Muscle of back (tissue), 11 donors: ENCODE measurements around the gene COPS9. TPM values are rescaled to one million over a fixed set of nuclear protein-coding genes. Genes with fewer than 3 reads are reported as not detected.

Experiments
- DNase-seq, 3 donors: peaks; one replicate each; pipeline versions ENCODE4 v3.0.0 to v3.0.0-alpha.2; 2013
- polyA plus RNA-seq, 10 donors: library from polyadenylated mRNA; unstranded; fragments of 120-200 nt; gene quantifications; one replicate each; pipeline ENCODE4 v1.2.1, GENCODE V29; 2013; ENCODE audit not compliant: insufficient read length in 10 of 10

COPS9 gene
- polyA plus RNA-seq, 10 donors = 74.1 to 129 (median 88.4) TPM

DNA sequence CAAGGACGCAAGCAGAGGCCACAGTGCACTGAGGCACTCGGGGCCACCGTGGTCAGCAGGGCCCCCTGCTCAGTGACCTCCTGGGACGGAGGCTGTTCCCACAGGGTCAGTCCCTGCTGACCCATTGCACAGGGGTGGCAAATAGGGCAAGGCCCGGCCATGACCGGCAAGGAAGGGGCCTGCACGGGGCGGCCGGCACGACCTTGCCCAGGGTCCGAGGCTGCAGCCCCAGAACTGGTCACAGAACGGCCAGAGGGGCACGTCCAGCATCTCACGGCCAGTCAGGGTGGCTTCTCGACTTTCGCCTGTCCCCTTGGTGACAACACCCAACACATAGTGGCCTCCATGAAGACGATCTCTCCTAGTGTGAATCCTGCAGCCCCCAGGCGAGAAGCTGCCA is 31.9 kb upstream of the COPS9 start:
- no peak for DNase-seq

- DNase-seq = no peak
Observed at GRCh38 chr2:240167588-240167880, 31.4 kb upstream of the COPS9 start.

DNA sequence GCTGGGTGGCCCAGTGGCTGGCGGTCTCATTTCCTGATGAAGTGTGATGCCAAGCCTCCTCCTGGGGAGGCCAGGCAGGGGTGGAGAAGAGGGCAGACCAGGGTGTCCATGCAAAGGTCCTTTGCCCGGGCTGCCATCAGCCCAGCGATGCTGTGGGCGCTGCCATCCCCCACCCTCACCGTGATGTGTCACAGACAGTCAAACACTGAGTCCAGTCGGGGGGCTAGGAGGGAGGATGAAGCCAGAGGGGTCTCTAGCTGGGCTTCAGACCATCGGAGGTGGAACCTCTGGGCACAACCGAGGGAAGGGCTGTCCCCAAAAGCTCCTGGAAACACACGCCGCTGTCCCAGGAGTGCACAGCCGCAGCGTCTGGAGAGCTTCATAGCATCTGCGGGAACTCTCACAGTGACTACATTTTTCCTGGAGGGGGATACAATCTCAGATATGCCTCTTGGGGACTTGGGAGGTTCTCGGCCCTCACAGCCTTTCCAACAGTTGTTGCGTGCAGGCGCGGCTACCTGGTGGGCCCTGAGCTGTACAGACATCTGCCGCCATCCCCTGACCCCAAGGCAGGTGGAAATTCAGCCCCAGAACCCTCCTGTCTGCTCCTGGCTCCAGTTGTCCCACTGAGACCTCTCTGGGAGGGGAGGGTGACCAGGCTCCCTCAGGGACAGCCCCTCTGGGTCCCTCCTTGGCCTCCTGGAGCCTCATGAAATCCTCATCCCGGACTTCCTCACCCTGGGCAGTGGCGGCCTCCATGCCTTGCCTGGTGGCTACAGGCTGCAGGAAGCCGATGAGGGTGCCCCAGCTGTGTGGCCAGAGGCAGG is 30.9 kb upstream of the COPS9 start:
- no peak for DNase-seq

- DNase-seq = no peak
Observed at GRCh38 chr2:240166191-240166590, 30.1 kb upstream of the COPS9 start.

- no peak for DNase-seq
Observed at GRCh38 chr2:240165661-240166060, 29.6 kb upstream of the COPS9 start.

DNA sequence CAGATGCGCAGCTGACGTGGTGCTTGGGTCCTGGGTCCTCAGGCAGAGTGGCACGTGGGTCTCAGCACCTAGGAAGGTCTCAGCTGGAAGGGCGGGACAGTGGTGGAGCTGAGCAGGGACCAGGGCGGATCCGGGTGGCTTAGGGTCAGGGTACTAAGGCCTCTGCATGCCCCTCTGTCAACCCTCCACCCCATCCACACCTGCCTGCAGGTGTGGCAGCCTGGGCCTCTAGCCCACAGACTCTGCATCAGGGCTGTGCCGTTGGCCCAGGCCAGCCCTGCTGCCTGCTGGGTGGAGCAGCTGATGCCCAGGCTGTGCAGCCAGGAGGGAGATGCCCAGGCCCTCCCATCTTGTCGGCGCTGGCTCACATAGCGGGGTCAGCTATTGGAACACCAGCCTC is 28.9 kb upstream of the COPS9 start:
- DNase-seq = no peak

DNA sequence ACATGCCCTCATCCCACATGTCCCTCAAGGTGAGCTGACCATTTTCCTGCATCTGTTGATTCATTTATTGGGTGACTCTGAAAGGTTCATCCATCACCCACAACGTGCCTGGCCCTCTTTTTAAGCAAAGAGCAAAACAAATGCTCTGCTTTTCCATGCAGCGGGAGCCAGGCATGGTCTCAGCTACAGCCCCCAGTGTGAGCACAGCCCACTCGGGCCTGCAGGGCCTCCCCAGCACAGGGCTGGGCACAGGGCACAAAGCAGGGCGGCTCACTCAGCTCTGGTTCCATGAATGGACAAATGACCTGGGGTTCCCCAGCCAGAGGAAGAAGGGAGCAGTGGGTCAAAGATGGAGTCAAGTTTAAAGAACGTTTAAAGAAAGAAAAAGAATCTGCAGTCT is 28.5 kb upstream of the COPS9 start:
- no peak for DNase-seq

GRCh38 chr2:240163844-240164574 is 27.9 kb upstream of the COPS9 start:
- DNase-seq = no peak

DNA sequence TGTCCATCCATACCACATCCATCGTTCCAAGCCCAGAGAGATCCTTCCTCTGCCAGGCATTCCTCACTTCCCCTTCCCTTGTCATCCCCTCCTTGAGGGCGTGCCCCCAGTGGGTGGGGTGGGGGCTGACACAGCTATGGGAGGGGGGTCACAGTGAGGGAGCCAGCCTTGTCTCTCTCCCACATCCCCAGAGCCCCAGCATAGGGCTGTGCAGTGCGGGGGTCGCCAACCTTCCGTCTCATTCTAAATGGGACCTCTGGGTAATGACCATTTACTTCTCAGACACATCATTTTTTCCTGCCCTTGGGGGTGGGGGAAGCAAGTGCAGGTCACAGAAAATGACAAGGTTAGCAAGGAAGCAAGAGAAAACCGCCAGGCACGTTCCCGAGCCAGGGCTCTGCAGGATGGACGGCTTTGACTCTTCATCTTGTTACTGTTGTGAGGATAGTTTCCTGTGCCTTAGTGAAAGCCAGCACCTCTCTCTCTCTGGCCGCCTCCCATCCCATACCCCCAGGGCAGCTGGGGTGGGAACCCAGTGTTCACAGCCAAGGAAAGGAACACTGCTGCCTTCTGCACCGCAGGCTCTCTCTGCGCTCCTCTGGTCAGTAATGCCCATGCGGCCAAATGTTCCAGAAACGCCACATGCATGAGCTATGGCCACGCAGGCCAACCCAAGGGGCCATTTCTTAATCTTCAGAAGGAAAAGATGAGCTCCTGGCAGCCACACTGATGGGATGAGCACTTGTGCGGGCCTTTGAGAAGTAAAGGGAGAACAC is 27.0 kb upstream of the COPS9 start:
- no peak for DNase-seq

DNA sequence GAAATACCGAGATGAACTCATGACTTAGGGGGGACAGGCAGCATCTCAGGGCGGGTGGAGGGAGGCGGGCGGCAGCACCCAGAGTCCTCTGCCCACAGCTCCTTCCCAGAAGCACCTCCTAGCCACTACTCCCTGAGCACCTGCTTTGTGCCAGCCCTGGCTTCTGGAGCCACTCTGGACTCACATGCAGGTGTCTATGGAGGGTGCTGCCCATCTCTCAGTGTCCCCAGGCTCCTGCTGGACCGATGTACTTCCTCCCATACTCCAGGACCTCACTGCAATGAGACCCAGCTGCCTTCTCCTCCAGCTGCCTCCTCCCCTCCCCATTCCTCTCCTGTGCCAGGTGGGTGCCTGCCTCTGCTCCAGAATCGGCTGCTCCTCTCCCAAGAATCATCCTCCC is 26.4 kb upstream of the COPS9 start:
- DNase-seq = no peak

DNA sequence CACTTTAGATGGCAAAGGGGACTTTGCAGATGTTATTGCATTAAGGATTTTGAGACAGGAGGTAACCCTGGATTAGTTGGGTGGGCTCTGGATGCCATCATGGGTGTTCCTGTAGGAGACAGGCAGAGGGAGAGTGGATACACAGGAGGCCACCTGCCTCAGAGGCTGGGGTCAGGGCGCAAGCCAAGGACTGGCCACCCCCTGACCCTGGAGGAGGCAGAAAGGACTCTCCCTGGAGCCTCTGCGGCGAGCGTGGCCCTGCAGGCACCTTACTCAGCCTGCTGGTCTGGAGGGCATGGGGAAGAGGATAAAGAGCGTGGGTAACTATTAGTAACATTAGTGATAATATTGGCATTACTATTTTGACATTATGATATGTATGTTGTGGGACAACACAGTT is 25.9 kb upstream of the COPS9 start:
- no peak for DNase-seq

- DNase-seq = no peak
Observed at GRCh38 chr2:240161087-240161750, 25.1 kb upstream of the COPS9 start.

- DNase-seq = no peak
Observed at GRCh38 chr2:240160291-240161086, 24.4 kb upstream of the COPS9 start.

DNA sequence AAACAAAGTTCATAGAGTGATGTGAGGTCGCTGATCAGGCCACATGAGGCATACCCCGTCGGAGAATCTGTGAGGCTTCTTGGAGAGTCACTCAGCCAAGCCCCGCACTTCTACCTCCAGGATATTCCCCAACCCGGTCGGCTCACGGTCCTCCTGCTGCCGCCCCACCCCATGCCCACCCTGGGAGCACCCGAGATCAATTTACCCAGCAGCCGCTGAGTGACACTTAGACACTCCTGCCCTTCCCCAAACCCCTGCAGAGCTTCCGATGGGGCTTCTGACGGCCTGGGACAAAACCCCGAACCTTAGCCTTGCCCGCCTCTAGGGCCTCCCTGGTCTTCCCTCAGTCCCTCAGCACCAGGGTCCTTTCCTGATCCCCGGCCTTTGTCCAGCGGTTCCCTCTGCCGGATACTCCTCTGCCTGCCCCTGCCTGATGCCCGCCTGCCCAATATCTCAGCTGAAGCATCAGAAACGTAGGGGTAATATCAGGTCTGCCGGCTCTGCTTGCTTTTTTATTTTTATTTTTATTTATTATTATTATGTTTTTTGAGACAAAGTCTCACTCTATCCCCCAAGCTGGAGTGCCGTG is 23.2 kb upstream of the COPS9 start:
- DNase-seq = no peak

GRCh38 chr2:240157147-240157470 is 21.0 kb upstream of the COPS9 start:
- no peak for DNase-seq

DNA sequence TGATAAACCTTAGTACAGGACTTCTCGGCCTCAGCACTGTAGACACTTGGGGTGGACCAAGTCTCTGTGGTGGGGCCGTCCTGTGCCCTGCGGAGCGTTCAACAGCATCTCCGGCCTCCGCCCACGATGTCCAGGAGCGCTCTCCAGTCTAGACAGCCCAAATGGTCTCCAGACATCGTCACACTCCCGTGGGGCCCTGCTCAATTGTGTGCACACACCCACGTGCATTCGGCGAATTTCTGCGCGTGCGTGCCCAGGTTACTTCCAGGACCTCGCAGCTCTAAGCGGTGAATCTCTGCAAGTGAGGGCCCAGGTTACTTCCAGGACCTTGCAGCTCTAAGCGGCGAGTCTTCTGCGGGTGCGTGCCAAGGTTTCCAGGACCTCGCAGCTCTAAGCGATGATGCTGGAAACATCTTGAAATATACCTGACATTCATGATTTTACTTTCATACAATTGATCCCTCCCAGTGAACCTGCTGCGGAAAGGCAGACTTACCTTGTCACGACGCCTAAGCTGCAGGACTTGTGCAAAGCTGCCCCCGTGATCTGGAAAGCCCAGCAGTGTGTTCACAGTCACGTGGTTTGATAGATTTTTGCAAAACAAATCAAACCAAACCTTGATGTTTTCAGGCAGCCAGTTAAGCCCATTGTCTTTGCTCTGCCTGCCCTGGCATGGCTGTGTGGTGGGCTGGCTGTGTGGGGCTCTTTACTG is 20.5 kb upstream of the COPS9 start:
- no peak for DNase-seq

DNA sequence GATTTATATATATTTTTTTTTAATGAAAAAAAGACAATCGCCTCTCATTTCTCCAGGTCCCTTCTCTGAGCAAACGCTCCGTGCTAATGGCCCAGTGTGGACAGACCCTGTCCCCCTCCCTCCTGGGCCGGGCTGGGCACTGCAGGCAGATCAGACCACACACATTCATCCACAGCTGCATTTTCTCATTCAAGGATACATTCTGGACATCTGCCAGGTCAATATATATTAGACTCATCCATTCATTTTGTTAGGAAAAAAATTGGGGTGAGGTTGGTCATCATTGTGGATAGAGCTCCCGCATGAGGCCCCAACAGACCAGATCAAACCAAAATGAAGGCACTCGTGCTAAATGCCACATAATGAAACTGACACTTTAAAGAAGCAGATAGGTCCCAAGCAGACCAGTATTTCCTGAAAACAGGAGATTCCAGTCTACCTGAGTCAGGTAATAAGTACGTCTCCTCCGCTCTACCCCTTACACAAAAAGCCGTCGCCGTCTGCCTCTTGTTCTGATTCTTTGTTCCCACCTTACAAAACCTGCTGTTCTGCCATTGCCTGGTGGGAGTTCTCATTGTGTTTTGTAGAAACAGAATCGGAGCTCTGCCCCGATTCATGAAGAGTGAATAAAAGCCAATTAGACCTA is 19.8 kb upstream of the COPS9 start:
- DNase-seq = no peak

- DNase-seq = no peak
Observed at GRCh38 chr2:240155048-240155744, 19.1 kb upstream of the COPS9 start.

- no peak for DNase-seq
Observed at GRCh38 chr2:240154606-240155005, 18.5 kb upstream of the COPS9 start.
